Kidney capillary endothelial cell (primary cell): ENCODE data around the gene MTFMT.
"Not testable (repeated sequence)": the region's sequence is repeated elsewhere in the genome, so short reads cannot be mapped to it uniquely, and the experiment has no call there.

Experiments
- DNase-seq: peaks from one replicate; pipeline ENCODE4 v3.0.0-alpha.2; 2018; ENCODE audit warnings: low spot score

Gene MTFMT

DNA sequence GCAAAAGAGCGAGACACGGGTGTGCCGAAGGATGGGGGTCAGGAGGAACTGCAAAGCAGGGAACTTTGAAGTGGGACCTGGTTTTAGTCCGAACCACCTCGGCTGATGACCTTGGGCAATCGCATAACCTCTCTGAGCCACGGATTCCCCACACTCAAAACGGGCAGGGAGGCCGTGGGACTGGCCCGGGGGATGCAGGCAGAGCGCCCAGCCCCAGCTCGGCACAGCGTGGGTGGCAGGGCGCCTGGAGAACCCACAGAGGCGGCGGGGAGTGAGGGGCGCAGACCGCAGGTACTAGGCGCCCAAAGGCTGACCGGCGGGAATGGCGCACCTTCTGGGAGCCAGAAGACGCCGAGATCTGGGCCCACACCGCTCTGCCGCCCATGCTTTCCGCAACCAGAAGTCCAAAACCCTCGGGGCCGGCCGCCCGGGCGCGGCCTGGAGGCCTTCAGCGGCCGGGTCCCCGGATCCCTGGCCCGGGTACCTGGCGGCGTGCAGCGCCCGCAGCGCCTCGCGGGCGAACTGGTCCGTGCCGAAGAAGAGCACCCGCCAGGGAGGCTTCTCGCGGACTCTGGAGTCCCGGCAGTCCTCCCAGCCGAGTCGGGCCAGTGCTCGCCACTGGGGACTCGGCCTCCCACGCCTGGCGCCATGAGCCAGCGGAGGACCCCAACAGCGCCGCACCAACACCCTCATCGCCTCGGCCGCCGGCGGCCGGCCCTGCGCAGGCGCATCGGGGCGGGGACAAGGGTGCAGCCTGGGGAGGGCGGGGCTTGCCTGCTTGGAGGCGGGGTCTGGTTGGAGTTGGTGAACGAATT is at the start of gene MTFMT:
Gene MTFMT (minus strand): TSS at position 719 of the 815 bp plus-strand sequence. CDS start 26 bp downstream, at position 693.
- peak; percentile 69 for DNase-seq

- peak; percentile 64 for DNase-seq
These were observed 48.5 kb upstream of the MTFMT start for GRCh38 chr15:65077981-65078352.

DNA sequence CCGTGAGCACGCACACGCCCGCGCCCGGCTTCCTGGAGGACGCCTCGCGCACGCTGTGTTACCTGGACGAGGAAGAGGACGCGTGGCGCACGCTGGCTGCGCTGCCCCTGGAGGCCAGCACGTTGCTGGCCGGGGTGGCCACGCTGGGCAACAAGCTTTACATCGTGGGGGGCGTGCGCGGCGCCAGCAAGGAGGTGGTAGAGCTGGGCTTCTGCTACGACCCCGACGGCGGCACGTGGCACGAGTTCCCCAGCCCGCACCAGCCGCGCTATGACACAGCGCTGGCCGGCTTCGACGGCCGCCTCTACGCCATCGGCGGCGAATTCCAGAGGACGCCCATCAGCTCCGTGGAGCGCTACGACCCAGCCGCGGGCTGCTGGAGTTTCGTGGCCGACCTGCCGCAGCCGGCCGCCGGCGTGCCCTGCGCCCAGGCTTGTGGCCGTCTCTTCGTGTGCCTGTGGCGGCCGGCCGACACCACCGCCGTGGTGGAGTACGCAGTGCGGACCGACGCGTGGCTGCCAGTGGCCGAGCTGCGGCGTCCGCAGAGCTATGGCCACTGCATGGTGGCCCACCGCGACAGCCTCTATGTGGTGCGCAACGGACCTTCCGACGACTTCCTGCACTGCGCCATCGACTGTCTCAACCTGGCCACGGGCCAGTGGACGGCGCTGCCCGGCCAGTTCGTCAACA is 48.0 kb upstream of the MTFMT start:
- DNase-seq: no peak

GRCh38 chr15:65076486-65077290 is 47.2 kb upstream of the MTFMT start, which contains the start of gene KBTBD13:
Gene KBTBD13 (plus strand): TSS chr15:65076746. CDS start chr15:65076816, 70 bp downstream.
- DNase-seq: no peak

- not testable (repeated sequence) for DNase-seq
These were observed 46.4 kb upstream of the MTFMT start for GRCh38 chr15:65075607-65076395.

DNA sequence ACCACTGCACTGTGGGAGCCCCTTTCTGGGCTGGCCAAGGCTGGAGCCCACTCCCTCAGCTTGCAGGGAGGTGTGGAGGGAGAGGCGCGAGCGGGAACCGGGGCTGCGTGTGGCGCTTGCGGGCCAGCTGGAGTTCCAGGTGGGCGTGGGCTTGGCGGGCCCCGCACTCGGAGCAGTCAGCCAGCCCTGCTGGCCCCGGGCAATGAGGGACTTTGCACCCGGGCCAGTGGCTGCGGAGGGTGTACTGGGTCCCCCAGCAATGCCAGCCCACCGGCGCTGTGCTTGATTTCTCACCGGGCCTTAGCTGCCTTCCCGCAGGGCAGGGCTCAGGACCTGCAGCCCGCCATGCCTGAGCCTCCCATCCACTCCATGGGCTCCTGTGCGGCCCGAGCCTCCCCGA is 45.5 kb upstream of the MTFMT start:
- not testable (repeated sequence) for DNase-seq

- DNase-seq: no peak
These were observed 43.2 kb upstream of the MTFMT start for GRCh38 chr15:65072617-65073016.

DNA sequence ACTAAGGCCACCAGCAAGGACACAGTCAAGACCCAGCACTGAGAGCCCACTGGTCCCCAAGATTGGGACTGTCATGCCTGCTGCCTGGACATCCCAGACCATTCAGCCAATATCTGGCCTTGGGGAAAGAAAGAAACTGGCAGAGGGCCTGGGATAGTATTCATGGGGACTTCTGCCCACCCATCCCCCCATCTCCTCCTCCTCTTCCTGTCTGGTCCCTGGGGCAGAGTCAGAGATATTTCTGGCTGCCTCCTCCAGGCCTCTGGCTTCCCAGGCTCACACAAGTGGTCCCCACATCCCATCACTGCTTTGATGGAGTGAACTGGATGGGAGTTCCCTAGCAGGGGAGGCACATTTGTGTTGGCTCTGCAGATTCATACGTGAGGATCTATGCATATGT is 42.6 kb upstream of the MTFMT start:
- no peak for DNase-seq

- DNase-seq: no peak
These were observed 42.0 kb upstream of the MTFMT start for GRCh38 chr15:65071381-65071811.

- DNase-seq: no peak
These were observed 40.5 kb upstream of the MTFMT start for GRCh38 chr15:65069779-65070546.

GRCh38 chr15:65069179-65069578 is 39.7 kb upstream of the MTFMT start:
- no peak for DNase-seq

- no peak for DNase-seq
These were observed 39.0 kb upstream of the MTFMT start for GRCh38 chr15:65068403-65068788.

- no peak for DNase-seq
These were observed 38.4 kb upstream of the MTFMT start, which contains the start of gene RASL12 for GRCh38 chr15:65067645-65068402. Gene RASL12 (minus strand): TSS chr15:65067991. CDS start chr15:65067835, 156 bp downstream.

DNA sequence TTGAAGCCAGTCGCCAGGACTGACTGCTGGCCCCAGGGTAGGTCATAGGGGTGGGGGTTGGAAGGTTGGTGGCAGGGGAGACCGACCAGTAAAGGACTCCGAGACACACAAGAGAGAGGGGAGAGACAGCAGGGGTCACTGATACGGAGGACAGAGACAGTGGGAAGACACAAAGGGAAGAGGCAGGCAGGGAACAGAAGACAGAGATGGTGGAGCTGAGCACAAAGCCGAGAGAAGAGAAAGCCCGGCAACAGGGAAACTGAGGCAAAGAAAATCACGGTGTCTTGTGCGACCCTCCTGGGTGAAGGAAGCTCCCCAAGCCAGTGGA is 37.8 kb upstream of the MTFMT start:
- DNase-seq: no peak

GRCh38 chr15:65066635-65067316 is 37.3 kb upstream of the MTFMT start:
- no peak for DNase-seq

DNA sequence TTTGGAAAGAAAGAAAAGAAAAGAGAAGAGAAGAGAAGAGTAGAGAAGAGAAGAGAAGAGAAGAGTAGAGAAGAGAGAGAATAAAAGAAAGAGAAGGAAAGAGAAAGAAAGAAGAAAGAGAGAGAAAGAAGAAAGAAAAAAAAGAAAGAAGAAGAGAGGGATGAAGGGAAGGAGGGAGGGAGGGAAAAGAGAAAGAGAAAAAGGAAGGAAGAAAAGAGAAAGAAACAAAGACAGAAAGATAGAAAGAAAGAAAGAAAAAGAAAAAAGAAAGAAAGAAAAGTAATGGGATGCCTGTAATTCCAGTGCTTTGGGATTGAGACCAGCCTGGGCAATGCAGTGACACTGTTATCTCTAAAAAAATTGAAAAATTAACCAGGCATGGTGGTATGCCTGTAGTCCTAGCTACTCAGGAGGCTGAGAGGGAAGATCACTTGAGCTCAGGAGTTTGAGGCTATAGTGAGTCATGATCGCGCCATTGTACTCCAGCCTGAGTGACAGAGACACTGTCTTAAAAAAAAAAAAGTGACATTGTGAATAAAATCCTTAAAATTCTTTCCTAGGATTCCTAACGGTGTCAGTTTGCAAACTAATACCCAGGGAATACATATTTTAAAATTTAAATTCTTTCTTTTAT is 36.7 kb upstream of the MTFMT start:
- DNase-seq: no peak

DNA sequence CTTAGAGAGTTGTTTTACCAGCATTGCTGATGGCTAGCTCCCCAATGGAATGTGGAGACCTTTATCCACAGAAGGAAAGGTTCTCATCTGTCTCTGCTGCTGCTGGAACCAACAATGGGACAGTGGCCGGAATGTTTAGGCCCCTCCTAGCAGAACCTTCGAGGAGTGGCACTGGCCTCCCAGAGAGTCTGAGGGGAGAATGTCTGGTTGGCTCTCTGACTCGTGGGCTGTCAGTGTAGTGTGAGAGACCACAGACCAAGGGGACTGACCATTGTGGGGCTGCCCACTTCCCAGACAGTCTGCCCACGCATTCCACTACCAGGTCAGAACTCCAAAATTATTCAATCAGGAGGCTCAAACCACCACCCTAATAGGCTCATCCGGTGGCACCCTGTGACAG is 33.3 kb upstream of the MTFMT start:
- no peak for DNase-seq

- DNase-seq: no peak
These were observed 32.6 kb upstream of the MTFMT start for GRCh38 chr15:65062061-65062460.
